ENCODE data around the gene ZNF438.

DNA sequence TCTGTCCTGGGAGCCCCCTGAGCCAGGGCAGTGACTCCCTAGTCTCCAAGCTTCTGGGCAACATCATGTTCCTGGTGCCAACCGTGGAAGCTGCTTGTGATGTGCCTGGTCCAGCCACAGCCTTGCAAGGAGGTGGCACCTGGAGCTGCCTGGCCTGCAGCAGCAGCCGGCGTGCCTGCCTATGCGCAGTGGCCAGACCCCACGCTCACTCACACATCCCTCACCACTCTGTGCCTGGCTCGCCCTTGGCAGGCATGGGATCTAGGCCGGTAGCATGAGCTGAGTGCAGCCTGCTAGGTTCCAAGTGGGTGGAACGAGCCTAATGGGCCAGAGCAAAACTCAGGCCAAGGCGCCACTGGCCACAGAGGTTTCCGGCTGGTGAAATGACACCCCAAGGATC lies 184.0 kb downstream of the ZNF438 start:
- TF ChIP-seq TCF12 (IDR thresholded peaks at IDR 0.05; ENCODE audit: low read depth, low read length) (no peak), POLR2A (IDR thresholded peaks at IDR 0.05; ENCODE audit: low read depth, low read length) (no peak), CBX5 (IDR thresholded peaks at IDR 0.05; ENCODE audit: low read depth) (no peak), SIN3A (IDR thresholded peaks at IDR 0.05; ENCODE audit: low read depth, low read length) (no peak), POLR2AphosphoS5 (IDR thresholded peaks at IDR 0.05; ENCODE audit: low read length) (no peak), EGR1 (IDR thresholded peaks at IDR 0.05; ENCODE audit: borderline replicate concordance in 1 of 2, low read depth in 2 of 2, low read length in 2 of 2) (no peak), ZNF274 (IDR thresholded peaks at IDR 0.05; ENCODE audit: insufficient read depth, insufficient read length) (no peak)
- TF ChIP-seq, protein P1, sequence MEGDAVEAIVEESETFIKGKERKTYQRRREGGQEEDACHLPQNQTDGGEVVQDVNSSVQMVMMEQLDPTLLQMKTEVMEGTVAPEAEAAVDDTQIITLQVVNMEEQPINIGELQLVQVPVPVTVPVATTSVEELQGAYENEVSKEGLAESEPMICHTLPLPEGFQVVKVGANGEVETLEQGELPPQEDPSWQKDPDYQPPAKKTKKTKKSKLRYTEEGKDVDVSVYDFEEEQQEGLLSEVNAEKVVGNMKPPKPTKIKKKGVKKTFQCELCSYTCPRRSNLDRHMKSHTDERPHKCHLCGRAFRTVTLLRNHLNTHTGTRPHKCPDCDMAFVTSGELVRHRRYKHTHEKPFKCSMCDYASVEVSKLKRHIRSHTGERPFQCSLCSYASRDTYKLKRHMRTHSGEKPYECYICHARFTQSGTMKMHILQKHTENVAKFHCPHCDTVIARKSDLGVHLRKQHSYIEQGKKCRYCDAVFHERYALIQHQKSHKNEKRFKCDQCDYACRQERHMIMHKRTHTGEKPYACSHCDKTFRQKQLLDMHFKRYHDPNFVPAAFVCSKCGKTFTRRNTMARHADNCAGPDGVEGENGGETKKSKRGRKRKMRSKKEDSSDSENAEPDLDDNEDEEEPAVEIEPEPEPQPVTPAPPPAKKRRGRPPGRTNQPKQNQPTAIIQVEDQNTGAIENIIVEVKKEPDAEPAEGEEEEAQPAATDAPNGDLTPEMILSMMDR (IDR thresholded peaks at IDR 0.05 in 2 of 3, conservative IDR thresholded peaks at IDR 0.05 in 1 of 3; ENCODE audit: control insufficient read depth in 2 of 3, extremely low read depth in 1 of 3, insufficient read depth in 1 of 3, low read depth in 3 of 3, low read length in 3 of 3) = no peak
- TF ChIP-seq, protein P2, sequence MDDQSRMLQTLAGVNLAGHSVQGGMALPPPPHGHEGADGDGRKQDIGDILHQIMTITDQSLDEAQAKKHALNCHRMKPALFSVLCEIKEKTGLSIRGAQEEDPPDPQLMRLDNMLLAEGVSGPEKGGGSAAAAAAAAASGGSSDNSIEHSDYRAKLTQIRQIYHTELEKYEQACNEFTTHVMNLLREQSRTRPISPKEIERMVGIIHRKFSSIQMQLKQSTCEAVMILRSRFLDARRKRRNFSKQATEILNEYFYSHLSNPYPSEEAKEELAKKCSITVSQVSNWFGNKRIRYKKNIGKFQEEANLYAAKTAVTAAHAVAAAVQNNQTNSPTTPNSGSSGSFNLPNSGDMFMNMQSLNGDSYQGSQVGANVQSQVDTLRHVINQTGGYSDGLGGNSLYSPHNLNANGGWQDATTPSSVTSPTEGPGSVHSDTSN (IDR thresholded peaks at IDR 0.05; ENCODE audit: insufficient replicate concordance, low read depth, low read length) = no peak
- TF ChIP-seq, protein P3, sequence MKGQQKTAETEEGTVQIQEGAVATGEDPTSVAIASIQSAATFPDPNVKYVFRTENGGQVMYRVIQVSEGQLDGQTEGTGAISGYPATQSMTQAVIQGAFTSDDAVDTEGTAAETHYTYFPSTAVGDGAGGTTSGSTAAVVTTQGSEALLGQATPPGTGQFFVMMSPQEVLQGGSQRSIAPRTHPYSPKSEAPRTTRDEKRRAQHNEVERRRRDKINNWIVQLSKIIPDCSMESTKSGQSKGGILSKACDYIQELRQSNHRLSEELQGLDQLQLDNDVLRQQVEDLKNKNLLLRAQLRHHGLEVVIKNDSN (IDR thresholded peaks at IDR 0.05; ENCODE audit: borderline replicate concordance, extremely low read length, insufficient read depth, low read depth, low read length) = no peak
- TF ChIP-seq, protein P4, sequence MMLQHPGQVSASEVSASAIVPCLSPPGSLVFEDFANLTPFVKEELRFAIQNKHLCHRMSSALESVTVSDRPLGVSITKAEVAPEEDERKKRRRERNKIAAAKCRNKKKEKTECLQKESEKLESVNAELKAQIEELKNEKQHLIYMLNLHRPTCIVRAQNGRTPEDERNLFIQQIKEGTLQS (IDR thresholded peaks at IDR 0.05; ENCODE audit: borderline replicate concordance, extremely low read depth, low read depth, low read length) = no peak
